Esophagus (tissue), 2 donors: ENCODE results near the gene ABL2. TPM values are rescaled to one million over a fixed set of nuclear protein-coding genes. Genes with fewer than 3 reads are reported as not detected.

Experiments
- H3K27ac ChIP-seq, 2 donors: one replicate each; pipeline ENCODE4 v1.5.1; 2013; ENCODE audit warnings: low read depth in 2 of 2, mild to moderate bottlenecking in 2 of 2, inconsistent platforms in 1 of 2, low read length in 1 of 2, moderate library complexity in 1 of 2
- H3K27me3 ChIP-seq, 2 donors: one replicate each; pipeline ENCODE4 v1.6.1; 2013; ENCODE audit warnings: low read length in 2 of 2, control low read depth in 1 of 2, mild to moderate bottlenecking in 1 of 2; ENCODE audit not compliant: insufficient read depth in 2 of 2, control insufficient read depth in 1 of 2
- H3K36me3 ChIP-seq, 2 donors: one replicate each; pipeline ENCODE4 v1.6.1; 2013; ENCODE audit warnings: low read length in 1 of 2; ENCODE audit not compliant: control insufficient read depth in 2 of 2, insufficient read depth in 2 of 2
- H3K4me1 ChIP-seq, 2 donors: one replicate each; pipeline ENCODE4 v1.6.1; 2013; ENCODE audit warnings: low read length in 1 of 2; ENCODE audit not compliant: control insufficient read depth in 2 of 2, insufficient read depth in 2 of 2
- H3K4me3 ChIP-seq, 2 donors: one replicate each; pipeline ENCODE4 v1.5.1; 2013; ENCODE audit warnings: low read length in 2 of 2, mild to moderate bottlenecking in 2 of 2, low read depth in 1 of 2, moderate library complexity in 1 of 2
- H3K9me3 ChIP-seq, 2 donors: one replicate each; pipeline ENCODE4 v1.6.1; 2013; ENCODE audit warnings: mild to moderate bottlenecking in 2 of 2, low read depth in 1 of 2, low read length in 1 of 2, moderate library complexity in 1 of 2; ENCODE audit not compliant: control insufficient read depth in 2 of 2, insufficient read depth in 1 of 2
- WGBS, 2 donors: extraction: QIAGEN DNeasy Blood & Tissue Kit; methylation state at CpG; one replicate each; pipeline ENCODE4 v1.1.7; 2013; 5-methylcytosine and 5-hydroxymethylcytosine counted together
- polyA plus RNA-seq, 2 donors: library from polyadenylated mRNA; stranded (reverse); fragments of 200-250 nt; gene quantifications; one replicate each; pipeline ENCODE4 v1.2.3, GENCODE V29; 2013
- donor health status: healthy with polysubstance abuse.
- donor health status: Bipolar disorder and iron deficiency.

ABL2 gene
- polyA plus RNA-seq, 2 donors: 1.1 to 1.6 TPM

DNA sequence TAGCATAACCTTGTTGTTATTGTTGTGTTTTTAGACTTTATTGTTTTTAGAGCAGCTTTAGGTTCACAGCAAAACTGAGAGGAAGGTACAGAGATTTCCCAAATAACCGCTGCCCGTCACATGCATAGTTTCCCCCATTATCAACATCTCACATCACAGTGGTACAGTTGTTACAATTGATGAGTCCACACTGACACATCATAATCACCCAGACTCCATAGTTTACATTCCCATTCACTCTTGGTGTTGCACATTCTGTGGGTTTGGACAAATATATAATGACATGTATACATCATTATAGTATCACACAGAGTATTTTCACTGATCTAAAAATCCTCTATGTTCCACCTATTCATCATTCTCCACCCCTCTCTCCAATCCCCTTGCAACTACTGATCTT is 173.5 kb downstream of the ABL2 start:
- 99 to 100% methylated on average over 2 of the region's 2 CpGs for WGBS, 2 donors
- Histone ChIP-seq H3K4me1 (no peaks in the 10 kb centered on the region), H3K27me3 (no peaks in the 10 kb centered on the region), H3K27ac (no peak overlapping the region), H3K4me3 (no peak overlapping the region), H3K36me3 (no peaks in the 10 kb centered on the region), H3K9me3 (no peaks in the 10 kb centered on the region)

DNA sequence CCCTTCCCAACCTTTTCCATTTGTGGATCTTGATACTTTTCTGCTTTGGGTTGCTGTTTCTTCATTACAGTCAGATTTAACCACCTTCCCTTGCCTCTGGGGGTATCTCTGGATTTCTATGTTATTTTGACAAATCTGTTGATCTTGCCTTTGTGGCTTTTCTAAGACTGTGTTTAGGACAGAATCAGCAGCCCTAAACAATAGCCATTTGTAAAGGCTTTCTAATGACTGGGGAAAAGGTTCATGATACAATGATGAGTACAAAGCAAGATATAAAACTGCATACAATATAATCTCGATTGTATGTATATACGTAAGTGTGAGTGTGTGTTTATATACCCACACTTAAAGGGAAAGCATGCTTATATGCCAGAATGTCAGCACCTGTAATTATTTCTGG is 176.0 kb downstream of the ABL2 start:
- 78 to 79% methylated on average over 2 of the region's 2 CpGs for WGBS, 2 donors
- H3K27me3 ChIP-seq: no peaks in the 10 kb centered on the region
- H3K27ac ChIP-seq: no peak overlapping the region
- no peaks in the 10 kb centered on the region for H3K4me1 ChIP-seq
- H3K9me3 ChIP-seq: no peaks in the 10 kb centered on the region
- no peak overlapping the region for H3K4me3 ChIP-seq
- H3K36me3 ChIP-seq: peaks cover 0 to 3% of the 10 kb centered on the region in 2 donors

DNA sequence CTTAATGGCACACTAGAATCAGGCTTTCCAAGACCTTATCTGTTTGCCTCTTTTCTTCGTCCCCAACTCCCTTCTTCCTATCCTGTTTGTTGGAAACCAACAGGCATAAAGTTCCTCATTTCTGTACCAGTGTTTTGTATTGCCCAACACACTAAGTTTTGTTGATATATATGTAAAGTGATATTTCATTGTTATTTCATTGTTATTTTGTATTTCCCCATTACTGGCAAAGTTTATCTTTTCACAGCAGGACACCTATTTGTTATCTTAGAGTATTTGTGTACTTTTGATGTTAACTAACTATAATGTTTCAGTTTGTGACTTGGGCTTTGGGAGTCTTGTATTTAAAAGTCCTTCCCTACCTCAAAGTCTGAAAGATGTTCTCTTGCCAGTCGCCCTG is 176.7 kb downstream of the ABL2 start:
- H3K4me3 ChIP-seq: no peak overlapping the region
- 82 to 96% methylated on average over 2 of the region's 2 CpGs for WGBS, 2 donors
- no peaks in the 10 kb centered on the region for H3K9me3 ChIP-seq
- H3K27ac ChIP-seq: no peak overlapping the region
- H3K36me3 ChIP-seq: peaks cover 0 to 3% of the 10 kb centered on the region in 2 donors
- H3K4me1 ChIP-seq: no peaks in the 10 kb centered on the region
- H3K27me3 ChIP-seq: no peaks in the 10 kb centered on the region

Other genes starting within 250 kb of the ABL2 start
- 1 to 10 TPM; 6.2 to 9.0 TPM for gene FAM20B, start 203.8 kb downstream of the ABL2 start, polyA plus RNA-seq
- 10 to 100 TPM in 1 of 2 donors, 1 to 10 TPM in 1; 7.7 to 16.9 TPM for gene TOR3A, start 147.6 kb downstream of the ABL2 start, polyA plus RNA-seq
- 1 to 10 TPM in 1 of 2 donors, under 1 TPM in 1; 0.84 to 1.5 TPM for gene SOAT1, start 64.1 kb upstream of the ABL2 start, polyA plus RNA-seq
- gene AXDND1, start 136.3 kb upstream of the ABL2 start, polyA plus RNA-seq: not detected